GM21737 (cell line): Measurements from ENCODE around the gene MSI2.

Experiments used
- ATAC-seq: cut with Tn5 transposase; IDR thresholded peaks from one replicate; pipeline ENCODE4 v1.9.1; 2021; ENCODE audit warnings: mild to moderate bottlenecking, moderate library complexity; ENCODE audit not compliant: unreplicated experiment

Gene MSI2

GRCh38 chr17:57245786-57246185 is 10.5 kb upstream of the MSI2 start:
- no peak for ATAC-seq

DNA sequence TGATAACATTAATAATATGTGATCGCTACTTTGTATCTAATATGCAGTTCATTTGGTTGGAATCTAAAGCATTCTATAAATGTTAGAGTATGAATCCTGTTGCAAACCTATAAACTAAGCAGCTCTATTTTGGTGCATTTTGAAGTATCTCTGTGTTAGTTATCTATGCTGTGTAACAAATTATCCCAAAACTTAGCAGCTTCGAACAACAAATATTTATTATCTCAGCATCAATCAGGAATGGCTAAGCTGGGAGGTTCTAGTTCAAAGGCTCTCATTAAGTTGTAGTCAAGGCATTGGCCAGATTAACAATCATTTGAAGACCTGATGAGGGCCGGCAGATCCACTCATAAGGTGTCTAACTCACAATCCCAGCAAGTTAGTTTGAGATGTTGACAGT is 10.1 kb upstream of the MSI2 start:
- ATAC-seq = no peak

DNA sequence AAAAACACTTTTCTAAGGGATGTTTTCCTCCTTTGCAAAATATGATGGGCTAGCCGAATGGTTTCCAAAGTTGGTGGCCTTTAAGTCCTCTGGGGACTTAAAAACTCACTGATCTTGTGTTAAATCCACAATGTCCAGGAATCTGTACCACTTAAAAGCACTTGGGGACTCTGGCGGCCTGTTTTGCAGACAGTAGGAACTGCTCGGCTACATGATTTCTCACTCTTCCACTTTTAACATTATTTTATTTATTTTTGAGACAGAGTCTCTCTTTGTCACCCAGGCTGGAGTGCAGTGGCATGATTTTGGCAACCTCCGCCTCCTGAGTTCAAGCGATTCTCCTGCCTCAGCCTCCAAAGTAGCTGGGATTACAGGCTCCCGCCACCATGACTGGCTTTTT is 9.1 kb upstream of the MSI2 start:
- no peak for ATAC-seq

GRCh38 chr17:57247913-57248312 is 8.4 kb upstream of the MSI2 start:
- ATAC-seq = no peak

DNA sequence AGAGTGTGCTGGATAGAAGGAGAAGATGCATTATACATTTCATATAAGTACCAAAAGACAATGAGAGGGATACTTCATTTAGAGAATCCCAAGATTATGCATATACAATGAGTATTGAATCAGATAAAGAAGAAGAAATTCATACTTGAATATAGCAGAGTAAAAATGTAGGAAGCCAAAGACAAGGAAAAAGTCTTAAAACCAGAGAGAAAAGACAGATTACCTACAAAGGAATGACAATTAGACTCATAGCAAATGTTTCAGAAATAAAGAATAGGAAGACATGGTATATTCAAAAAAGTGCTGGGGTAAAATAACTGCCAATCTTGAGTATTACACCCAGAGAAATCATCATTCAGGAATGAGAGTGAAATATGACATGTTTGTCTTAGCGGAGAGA is 6.8 kb upstream of the MSI2 start:
- ATAC-seq = no peak

DNA sequence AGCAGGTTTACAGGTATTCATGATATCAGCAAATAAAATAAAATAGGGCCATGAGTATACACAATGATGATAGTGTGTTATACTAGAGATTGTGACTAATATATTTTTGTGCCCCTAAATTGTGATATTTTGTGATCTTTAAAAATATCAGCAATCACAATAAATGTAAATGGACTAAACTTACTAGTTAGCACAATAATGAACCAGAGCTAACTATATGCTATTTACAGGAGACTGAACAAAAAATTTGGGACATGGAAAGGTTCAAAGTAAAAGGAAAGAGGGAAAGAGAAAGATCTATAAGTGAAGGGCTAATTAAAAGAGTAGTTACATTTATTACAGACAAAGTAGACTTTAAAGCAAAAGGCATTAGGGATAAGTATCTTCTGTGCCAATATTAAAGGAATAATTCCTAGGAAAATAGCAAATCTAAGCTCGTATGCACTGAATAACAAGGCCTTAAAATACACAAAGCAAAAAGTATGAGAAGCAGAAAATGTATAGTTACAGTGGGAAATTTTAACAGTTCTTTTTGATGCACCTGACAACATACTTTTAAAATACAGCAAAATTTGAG is 5.0 kb upstream of the MSI2 start:
- no peak for ATAC-seq

DNA sequence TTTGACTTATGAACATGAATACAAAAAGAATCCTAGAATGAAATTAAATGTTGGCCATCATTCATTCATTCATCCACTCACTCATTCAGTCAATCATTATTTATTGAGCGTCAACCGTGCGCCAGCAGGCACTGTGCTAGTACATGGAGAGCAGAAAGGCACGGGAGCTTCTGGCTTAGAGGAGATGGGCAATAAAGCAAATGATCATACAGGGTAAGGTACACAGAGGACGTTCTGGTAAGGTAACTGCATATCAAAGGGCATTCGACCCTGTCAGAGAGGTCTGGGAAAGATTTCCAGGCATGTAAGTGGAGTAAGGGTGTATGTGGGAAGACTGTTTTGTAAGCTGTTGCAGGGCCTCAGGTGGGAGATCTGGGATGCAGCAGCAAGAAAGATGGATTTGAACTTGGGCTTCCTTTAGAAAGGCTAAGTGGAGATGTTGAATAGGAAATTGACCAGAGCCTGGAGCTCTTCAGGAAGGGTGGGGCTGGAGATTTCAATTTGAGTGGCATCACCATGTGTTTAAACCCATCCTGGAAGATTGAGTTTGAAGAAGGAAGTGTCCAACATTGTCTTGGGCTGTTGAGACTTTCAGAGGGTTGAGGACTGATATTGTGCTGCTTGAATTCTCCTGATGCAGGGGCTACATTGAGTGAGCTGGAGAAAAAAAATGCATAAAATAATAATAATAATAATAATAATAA is 2.8 kb upstream of the MSI2 start:
- ATAC-seq = no peak

GRCh38 chr17:57255182-57255775 is 1.0 kb upstream of the MSI2 start:
- no peak for ATAC-seq

- no peak for ATAC-seq
Observed at GRCh38 chr17:57256708-57257112, 387 bp downstream of the MSI2 start.

- ATAC-seq = no peak
Observed at GRCh38 chr17:57257195-57257894, 1.0 kb downstream of the MSI2 start.

GRCh38 chr17:57257895-57258851 is 1.9 kb downstream of the MSI2 start:
- no peak for ATAC-seq

- ATAC-seq = no peak
Observed at GRCh38 chr17:57259306-57259705, 3.0 kb downstream of the MSI2 start.

- no peak for ATAC-seq
Observed at GRCh38 chr17:57259817-57260216, 3.5 kb downstream of the MSI2 start.

DNA sequence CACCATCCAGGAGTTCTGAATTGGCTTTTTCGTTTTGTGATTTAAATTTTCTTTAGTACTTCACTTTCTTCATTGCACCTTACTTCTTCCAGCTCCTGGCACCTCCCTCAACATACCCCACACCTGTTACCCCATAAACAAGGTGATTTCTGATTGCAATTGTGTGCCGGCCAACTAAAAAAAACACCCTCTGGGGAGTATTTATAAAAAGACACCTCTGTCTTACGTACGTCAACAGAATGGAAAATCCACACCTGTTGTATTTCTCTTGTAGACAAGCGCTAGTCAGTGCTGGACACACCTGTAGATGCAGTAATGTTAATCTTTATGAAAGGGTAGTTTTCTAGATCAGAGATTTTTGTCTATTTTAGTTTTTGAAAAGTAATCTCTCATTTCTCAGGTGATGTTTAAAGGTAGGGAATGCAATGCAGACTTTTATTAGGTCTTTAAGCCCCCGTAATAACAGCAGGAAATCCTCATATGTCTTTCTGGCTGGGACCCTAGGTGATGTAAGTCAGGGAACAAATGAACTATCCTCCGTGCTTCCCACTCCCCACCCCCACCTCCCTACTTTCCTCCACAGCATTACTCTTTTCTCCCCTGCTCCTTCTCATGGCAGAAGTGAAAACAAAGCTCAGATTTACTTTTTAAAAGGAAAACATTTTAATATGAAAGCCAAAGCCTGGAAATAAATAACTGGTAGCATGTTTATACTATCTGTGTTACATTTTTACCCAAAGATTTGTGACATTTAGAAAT is 4.2 kb downstream of the MSI2 start:
- ATAC-seq = no peak

DNA sequence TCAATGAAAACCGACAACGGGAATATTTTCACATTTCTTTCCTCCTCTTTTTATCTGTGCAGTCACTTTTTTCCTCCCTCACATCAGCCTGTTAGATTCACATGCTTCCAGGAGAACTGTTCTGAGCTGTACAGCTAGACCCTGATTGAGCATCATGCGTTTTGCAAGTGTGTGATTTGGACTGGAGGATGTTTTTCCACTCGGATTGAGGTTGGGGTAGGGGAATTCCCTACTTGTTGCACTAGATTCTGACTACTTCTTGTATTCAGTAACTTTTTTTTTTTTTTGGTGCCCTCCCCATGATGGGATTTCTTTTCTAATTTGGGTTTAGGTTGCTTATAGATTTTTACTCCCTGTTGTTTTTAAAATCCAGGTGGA is 4.8 kb downstream of the MSI2 start:
- no peak for ATAC-seq

DNA sequence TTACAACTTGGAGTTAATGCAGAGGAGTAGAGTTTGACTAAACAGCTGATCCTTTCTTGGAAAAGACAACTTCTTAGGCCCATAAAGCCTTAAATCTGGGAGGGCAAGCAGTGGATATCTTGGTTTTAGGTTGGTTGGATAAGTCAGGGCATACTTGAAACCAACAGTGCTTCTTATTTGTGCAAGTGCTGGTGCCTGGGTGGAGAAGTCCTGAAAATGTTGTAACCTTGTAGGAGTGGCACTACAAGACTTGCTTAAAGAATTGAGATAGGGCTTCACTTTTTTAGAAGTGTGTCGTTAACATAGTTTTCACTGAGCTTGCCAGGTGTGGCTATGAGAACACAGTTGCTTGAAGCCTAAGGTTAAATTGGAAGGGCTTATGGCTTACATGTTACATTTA is 6.2 kb downstream of the MSI2 start:
- no peak for ATAC-seq

- no peak for ATAC-seq
Observed at GRCh38 chr17:57264250-57264649, 7.9 kb downstream of the MSI2 start.

DNA sequence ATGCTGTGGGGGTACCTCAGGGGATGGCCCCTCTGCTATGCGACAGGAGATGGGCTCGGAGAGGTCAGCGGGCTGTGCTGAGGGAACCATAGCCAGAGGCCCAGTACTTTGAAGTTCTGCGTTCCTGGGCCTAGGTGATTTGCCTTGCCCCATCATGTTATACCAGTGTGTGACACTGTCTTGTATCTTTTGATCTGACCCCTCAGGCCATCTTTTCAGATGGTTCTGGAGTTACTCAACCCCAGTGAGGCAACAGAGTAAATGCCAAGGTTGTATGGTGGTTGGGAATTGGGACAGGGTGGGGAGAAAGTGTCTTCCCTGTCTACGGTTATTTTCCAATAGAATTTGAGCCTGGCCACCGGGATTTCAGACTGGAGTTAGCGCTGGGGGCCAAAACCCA is 8.5 kb downstream of the MSI2 start:
- no peak for ATAC-seq

GRCh38 chr17:57266902-57267311 is 10.6 kb downstream of the MSI2 start:
- ATAC-seq = no peak

- no peak for ATAC-seq
Observed at GRCh38 chr17:57268181-57268580, 11.9 kb downstream of the MSI2 start.
